Colon (tissue), 2 donors: ENCODE measurements around the gene SLC14A1.

Experiments used
- FAIRE-seq: peaks from 2 replicates; lab custom pipeline; 2012; peaks lifted over from hg19 to GRCh38; lab: Jason Lieb, UNC
- donor health status: control.
- donor health status: control.

Gene SLC14A1

GRCh38 chr18:45723567-45724355, at the start of gene SLC14A1:
TSS of gene SLC14A1 (plus strand) at chr18:45724181. CDS start at chr18:45730321, 6,140 bp downstream.
- FAIRE-seq = no peak

GRCh38 chr18:45677276-45677807, 46.6 kb upstream of the SLC14A1 start:
- no peak for FAIRE-seq

- no peak for FAIRE-seq
Observed at GRCh38 chr18:45678441-45678840, 45.5 kb upstream of the SLC14A1 start.

- no peak for FAIRE-seq
Observed at GRCh38 chr18:45678850-45679249, 45.1 kb upstream of the SLC14A1 start.

GRCh38 chr18:45680066-45680690, 43.8 kb upstream of the SLC14A1 start:
- FAIRE-seq = no peak

- no peak for FAIRE-seq
Observed at GRCh38 chr18:45682181-45682580, 41.8 kb upstream of the SLC14A1 start.

GRCh38 chr18:45684341-45685115, 39.5 kb upstream of the SLC14A1 start:
- no peak for FAIRE-seq

- FAIRE-seq = no peak
Observed at GRCh38 chr18:45686891-45687611, 36.9 kb upstream of the SLC14A1 start.

- FAIRE-seq = no peak
Observed at GRCh38 chr18:45687621-45688020, 36.4 kb upstream of the SLC14A1 start.

- FAIRE-seq = no peak
Observed at GRCh38 chr18:45688113-45688512, 35.9 kb upstream of the SLC14A1 start.

- FAIRE-seq = no peak
Observed at GRCh38 chr18:45688833-45689232, 35.1 kb upstream of the SLC14A1 start.

GRCh38 chr18:45689396-45689795, 34.6 kb upstream of the SLC14A1 start:
- no peak for FAIRE-seq

GRCh38 chr18:45690975-45691815, 32.8 kb upstream of the SLC14A1 start:
- no peak for FAIRE-seq

- no peak for FAIRE-seq
Observed at GRCh38 chr18:45691816-45692179, 32.2 kb upstream of the SLC14A1 start.

- FAIRE-seq = no peak
Observed at GRCh38 chr18:45702708-45703265, 21.2 kb upstream of the SLC14A1 start.

GRCh38 chr18:45708831-45709230, 15.2 kb upstream of the SLC14A1 start:
- no peak for FAIRE-seq

GRCh38 chr18:45712061-45712460, 11.9 kb upstream of the SLC14A1 start:
- no peak for FAIRE-seq

GRCh38 chr18:45713239-45713638, 10.7 kb upstream of the SLC14A1 start:
- FAIRE-seq = no peak

GRCh38 chr18:45715212-45715780, 8.7 kb upstream of the SLC14A1 start:
- no peak for FAIRE-seq

GRCh38 chr18:45719106-45719505, 4.9 kb upstream of the SLC14A1 start:
- no peak for FAIRE-seq
